SK-N-SH (cell line): ENCODE data around the gene GRIP1. TPM values are rescaled to one million over a fixed set of nuclear protein-coding genes. Genes with fewer than 3 reads are reported as not detected.

Experiments used
- CTCF ChIA-PET: fragments of 300-600, 350-600 bp; formaldehyde crosslinking; extraction: SDS; loops from one replicate; lab custom pipeline; 2021; lab: Yijun Ruan, JAX
- POLR2A ChIA-PET: fragments of 350-600 bp; sonication (Branson Sonifier 250); formaldehyde crosslinking; extraction: SDS; loops from one replicate; lab custom pipeline; 2020; ENCODE audit warnings: antibody characterized with exemption, inconsistent platforms; lab: Yijun Ruan, JAX
- DNase-seq: peaks from one replicate; pipeline ENCODE4 v3.0.0; 2012
- H2AFZ ChIP-seq: fragments of 200-600 bp; sonication (generic); 2 replicates; pipeline ENCODE4 v1.8.1; 2016; ENCODE audit warnings: antibody characterized with exemption, mild to moderate bottlenecking, low read depth
- H3F3A ChIP-seq: fragments of 200-600 bp; sonication (generic); replicated peaks from 2 replicates; pipeline ENCODE3; 2016; ENCODE audit warnings: antibody characterized with exemption, mild to moderate bottlenecking; ENCODE audit not compliant: insufficient read depth
- H3K27ac ChIP-seq, 2 experiments: fragments of 200-500 bp in 1 of 2; fragments of 200-600 bp in 1 of 2; sonication (Bioruptor generic) in 1 of 2; sonication (generic), shearing (Covaris generic) in 1 of 2; 2 replicates each; pipeline versions ENCODE4 v1.5.1 to v1.6.1; 2014 to 2016; ENCODE audit warnings: low read depth in 2 of 2, inconsistent platforms in 1 of 2, low read length in 1 of 2, mild to moderate bottlenecking in 1 of 2, mixed read lengths in 1 of 2
- H3K27me3 ChIP-seq: fragments of 200-600 bp; sonication (generic), shearing (Covaris generic); 2 replicates; pipeline ENCODE4 v1.6.1; 2016; ENCODE audit warnings: mixed run types; ENCODE audit not compliant: insufficient read depth
- H3K36me3 ChIP-seq, 2 experiments: fragments of 200-500 bp in 1 of 2; fragments of 200-600 bp in 1 of 2; sonication (Bioruptor generic) in 1 of 2; sonication (generic) in 1 of 2; replicated peaks in 1 of 2; 2 replicates each; pipeline versions ENCODE3 to v1.5.1; 2014 to 2016; ENCODE audit warnings: low read length in 1 of 2, mild to moderate bottlenecking in 1 of 2; ENCODE audit not compliant: insufficient read depth in 2 of 2, control insufficient read depth in 1 of 2
- H3K4me1 ChIP-seq, 2 experiments: fragments of 200-500 bp in 1 of 2; fragments of 200-600 bp in 1 of 2; sonication (Bioruptor generic) in 1 of 2; sonication (generic), shearing (Covaris generic) in 1 of 2; 2 replicates each; pipeline versions ENCODE4 v1.5.1 to v1.6.1; 2014 to 2016; ENCODE audit warnings: low read depth in 1 of 2, low read length in 1 of 2, mixed run types in 1 of 2; ENCODE audit not compliant: insufficient read depth in 2 of 2, control insufficient read depth in 1 of 2
- H3K4me2 ChIP-seq: fragments of 200-600 bp; sonication (generic), shearing (Covaris generic); 2 replicates; pipeline ENCODE4 v1.6.1; 2017; ENCODE audit warnings: mixed run types
- H3K4me3 ChIP-seq, 2 experiments: fragments of 200-500 bp in 1 of 2; fragments of 200-600 bp in 1 of 2; sonication (Bioruptor generic) in 1 of 2; sonication (generic), shearing (Covaris generic) in 1 of 2; 2 replicates each; pipeline versions ENCODE4 v1.5.1 to v1.8.1; 2014 to 2016; ENCODE audit warnings: low read depth in 2 of 2, inconsistent platforms in 1 of 2, low read length in 1 of 2, mild to moderate bottlenecking in 1 of 2, mixed read lengths in 1 of 2, moderate library complexity in 1 of 2
- H3K79me2 ChIP-seq: fragments of 200-600 bp; sonication (generic); 2 replicates; pipeline ENCODE4 v1.8.1; 2017; ENCODE audit warnings: mild to moderate bottlenecking; ENCODE audit not compliant: insufficient read depth
- H3K9ac ChIP-seq: fragments of 200-600 bp; sonication (generic); 2 replicates; pipeline ENCODE4 v1.6.1; 2017; ENCODE audit warnings: mixed run types
- H3K9me2 ChIP-seq: fragments of 200-600 bp; sonication (generic); 2 replicates; pipeline ENCODE4 v1.6.1; 2017; ENCODE audit warnings: mixed run types
- H3K9me3 ChIP-seq: fragments of 200-600 bp; sonication (generic); 2 replicates; pipeline ENCODE4 v1.6.1; 2017; ENCODE audit warnings: mixed run types, mild to moderate bottlenecking, moderate library complexity
- H4K20me1 ChIP-seq: fragments of 200-600 bp; sonication (generic); 2 replicates; pipeline ENCODE4 v1.6.1; 2017; ENCODE audit warnings: mild to moderate bottlenecking, mixed run types; ENCODE audit not compliant: insufficient read depth
- CHD2 ChIP-seq: fragments of 150-350 bp; IDR thresholded peaks from 2 replicates; pipeline ENCODE4 v1.6.1; 2018; ENCODE audit warnings: low read length; ENCODE audit not compliant: partially characterized antibody
- CTCF ChIP-seq: fragments of 200-600 bp; sonication (generic); IDR thresholded peaks from 2 replicates; pipeline ENCODE4 v1.6.1; 2017; ENCODE audit warnings: antibody characterized with exemption, mild to moderate bottlenecking, moderate library complexity
- FOXJ3 ChIP-seq: sonication (generic); formaldehyde crosslinking; IDR thresholded peaks from 2 replicates; pipeline ENCODE4 v1.5.1; 2020; ENCODE audit warnings: mild to moderate bottlenecking, missing genetic modification reagents
- GABPA ChIP-seq: IDR thresholded peaks from 2 replicates; pipeline ENCODE4 v1.4.0; 2012; ENCODE audit warnings: low read depth, mild to moderate bottlenecking
- IRF3 ChIP-seq: fragments of 150-350 bp; IDR thresholded peaks from 2 replicates; pipeline ENCODE4 v1.6.1; 2016; ENCODE audit warnings: mild to moderate bottlenecking, low read depth, low read length
- MXI1 ChIP-seq: IDR thresholded peaks from 2 replicates; pipeline ENCODE4 v1.6.1; 2012; ENCODE audit warnings: mild to moderate bottlenecking, low read depth, low read length, improper control_type of control experiment
- NFIC ChIP-seq: IDR thresholded peaks from 2 replicates; pipeline ENCODE4 v1.4.0; 2012; ENCODE audit warnings: borderline replicate concordance
- NRF1 ChIP-seq: IDR thresholded peaks from 2 replicates; pipeline ENCODE4 v1.6.1; 2012; ENCODE audit warnings: low read depth, mild to moderate bottlenecking, low read length
- PBX3 ChIP-seq: IDR thresholded peaks from 2 replicates; pipeline ENCODE4; 2012
- RAD21 ChIP-seq: IDR thresholded peaks from 2 replicates; pipeline ENCODE4 v1.6.1; 2012; ENCODE audit warnings: mild to moderate bottlenecking, low read length
- REST ChIP-seq: IDR thresholded peaks from 2 replicates; pipeline ENCODE4 v1.6.1; 2012; ENCODE audit warnings: mild to moderate bottlenecking, low read depth, low read length, moderate library complexity
- RFX5 ChIP-seq: IDR thresholded peaks from 2 replicates; pipeline ENCODE4 v1.6.1; 2012; ENCODE audit warnings: mild to moderate bottlenecking, improper control_type of control experiment, low read length
- RXRA ChIP-seq: IDR thresholded peaks from 2 replicates; pipeline ENCODE4 v1.4.0; 2012; ENCODE audit warnings: low read depth, mild to moderate bottlenecking, borderline replicate concordance
- TAF1 ChIP-seq: IDR thresholded peaks from 2 replicates; pipeline ENCODE4 v1.6.1; 2012; ENCODE audit warnings: low read depth, mild to moderate bottlenecking, low read length, moderate library complexity, borderline replicate concordance
- TCF12 ChIP-seq: IDR thresholded peaks from 2 replicates; pipeline ENCODE4 v1.4.0; 2012
- ZBTB33 ChIP-seq: IDR thresholded peaks from 2 replicates; pipeline ENCODE4 v1.4.0; 2012; ENCODE audit warnings: low read depth, borderline replicate concordance
- WGBS: methylation state at CpG from one replicate; pipeline ENCODE4 v1.1.6; 2017; ENCODE audit warnings: low lambda C conversion rate; 5-methylcytosine and 5-hydroxymethylcytosine counted together
- polyA plus RNA-seq, 3 experiments: library from polyadenylated mRNA; depleted of rRNA; stranded (reverse); fragments of >200 nt; gene quantifications; 2 replicates each; pipeline ENCODE4 v1.2.3, GENCODE V29; 2012

GRIP1 gene
- polyA plus RNA-seq, 1 of the 3 experiments (the other 2 are of a cell fraction), result 0.07 TPM

GRCh38 chr12:66661357-66661756 lies 17.5 kb downstream of the GRIP1 start:
- CTCF ChIA-PET, result no interaction called here
- Histone ChIP-seq H3K27me3 (no peaks in the 10 kb centered on the region; the same call in 1 of the 2 replicates), H3K27ac (no peak overlapping the region), H3K4me3 (no peak overlapping the region), H2AFZ (no peak overlapping the region), H3K9ac (no peak overlapping the region), H3K9me2 (no peaks in the 10 kb centered on the region), H3K79me2 (no peaks in the 10 kb centered on the region), H3K36me3 (no peaks in the 10 kb centered on the region), H3F3A (no peaks in the 10 kb centered on the region), H3K4me2 (no peak overlapping the region), H3K4me1 (no peaks in the 10 kb centered on the region), H4K20me1 (no peaks in the 10 kb centered on the region), H3K9me3 (no peaks in the 10 kb centered on the region)
- no peak for DNase-seq
- POLR2A ChIA-PET, result no interaction called here
- WGBS, result 16% methylated on average over 2 of the region's 2 CpGs
- TF ChIP-seq CHD2 (no peak), PBX3 (no peak), RFX5 (no peak), NFIC (no peak), TAF1 (no peak), IRF3 (no peak), RXRA (no peak), MXI1 (no peak), NRF1 (no peak), REST (no peak), CTCF (no peak), ZBTB33 (no peak), GABPA (no peak), RAD21 (no peak), TCF12 (no peak), FOXJ3 (CRISPR knock-in tag) (no peak)
